PC-9 (cell line): ENCODE results near the gene ZNF674. TPM values are rescaled to one million over a fixed set of nuclear protein-coding genes. Genes with fewer than 3 reads are reported as not detected.

ENCODE experiments used
- BruUV-seq: library from RNA; stranded (reverse); fragments of 400-500 nt; replicated peaks from 2 replicates; lab custom pipeline; 2021; lab: Mats Ljungman, UMichigan
- CTCF ChIA-PET: fragments of 300-600 bp; sonication (Branson Sonifier 250); formaldehyde crosslinking; loops from one replicate; lab custom pipeline; 2022; ENCODE audit warnings: antibody characterized with exemption; lab: Charles Lee
- POLR2A ChIA-PET: fragments of 300-600 bp; sonication (Branson Sonifier 250); formaldehyde crosslinking; loops from one replicate; lab custom pipeline; 2022; ENCODE audit warnings: antibody characterized with exemption; ENCODE audit not compliant: unreplicated experiment; lab: Charles Lee
- DNase-seq, 2 experiments: peaks; one replicate each; pipeline versions ENCODE4 v3.0.0 to v3.0.0-alpha.2; 2015 to 2022; ENCODE audit warnings: mixed read lengths in 1 of 2
- H2AFZ ChIP-seq: fragments of 200-600 bp; sonication (generic); 2 replicates; pipeline ENCODE4 v1.8.1; 2017; ENCODE audit warnings: antibody characterized with exemption
- H3F3A ChIP-seq: fragments of 200-600 bp; sonication (generic); 2 replicates; pipeline ENCODE4 v1.8.1; 2017; ENCODE audit warnings: antibody characterized with exemption, mild to moderate bottlenecking, low read depth; ENCODE audit not compliant: insufficient read depth
- H3K27ac ChIP-seq: fragments of 200-600 bp; sonication (generic); 2 replicates; pipeline ENCODE4 v1.6.1; 2016; ENCODE audit warnings: mixed run types
- H3K27me3 ChIP-seq: fragments of 200-600 bp; sonication (generic); 2 replicates; pipeline ENCODE4 v1.6.1; 2016; ENCODE audit warnings: low read depth, mixed run types; ENCODE audit not compliant: insufficient read depth
- H3K36me3 ChIP-seq: fragments of 200-600 bp; sonication (generic); 2 replicates; pipeline ENCODE4 v1.6.1; 2016; ENCODE audit warnings: low read depth, mixed run types
- H3K4me1 ChIP-seq: fragments of 200-600 bp; sonication (generic); replicated peaks from 2 replicates; pipeline ENCODE4 v1.6.1; 2016; ENCODE audit warnings: mixed run types; ENCODE audit not compliant: insufficient read depth
- H3K4me2 ChIP-seq: fragments of 200-600 bp; sonication (generic); 2 replicates; pipeline ENCODE4 v1.6.1; 2017; ENCODE audit warnings: mixed run types
- H3K4me3 ChIP-seq: fragments of 200-600 bp; sonication (generic); 2 replicates; pipeline ENCODE4 v1.6.1; 2016; ENCODE audit warnings: mixed run types
- H3K79me2 ChIP-seq: fragments of 200-600 bp; sonication (generic); 2 replicates; pipeline ENCODE4 v1.6.1; 2017; ENCODE audit warnings: low read depth, mixed run types
- H3K9me2 ChIP-seq: fragments of 200-600 bp; sonication (generic); 2 replicates; pipeline ENCODE4 v1.8.1; 2017; ENCODE audit warnings: mild to moderate bottlenecking; ENCODE audit not compliant: insufficient read depth
- H3K9me3 ChIP-seq: fragments of 200-600 bp; sonication (generic); 2 replicates; pipeline ENCODE4 v1.8.1; 2016; ENCODE audit warnings: low read depth; ENCODE audit not compliant: insufficient read depth
- H4K20me1 ChIP-seq: fragments of 200-600 bp; sonication (generic); 2 replicates; pipeline ENCODE4 v1.8.1; 2017; ENCODE audit not compliant: insufficient read depth
- CTCF ChIP-seq: fragments of 200-600 bp; sonication (generic); conservative IDR thresholded peaks from 2 replicates; pipeline ENCODE4 v1.6.1; 2017; ENCODE audit warnings: mixed run types, antibody characterized with exemption, mild to moderate bottlenecking, moderate library complexity
- EZH2 ChIP-seq: fragments of 200-600 bp; sonication (generic); IDR thresholded peaks from 2 replicates; pipeline ENCODE4 v1.8.0; 2017; ENCODE audit warnings: antibody characterized with exemption, low read depth
- intact Hi-C: fragments of 100-400 bp; cut with micrococcal nuclease; formaldehyde crosslinking; loops from one replicate; pipeline ENCODE4 v1.10.0; 2022; ENCODE audit not compliant: unreplicated experiment
- total RNA-seq: library from RNA; stranded (reverse); gene quantifications from 2 replicates; pipeline ENCODE4 v1.2.3, GENCODE V29; 2021

ZNF674 gene
- total RNA-seq, 1 experiment from 2014 or later: 3.9 TPM

DNA sequence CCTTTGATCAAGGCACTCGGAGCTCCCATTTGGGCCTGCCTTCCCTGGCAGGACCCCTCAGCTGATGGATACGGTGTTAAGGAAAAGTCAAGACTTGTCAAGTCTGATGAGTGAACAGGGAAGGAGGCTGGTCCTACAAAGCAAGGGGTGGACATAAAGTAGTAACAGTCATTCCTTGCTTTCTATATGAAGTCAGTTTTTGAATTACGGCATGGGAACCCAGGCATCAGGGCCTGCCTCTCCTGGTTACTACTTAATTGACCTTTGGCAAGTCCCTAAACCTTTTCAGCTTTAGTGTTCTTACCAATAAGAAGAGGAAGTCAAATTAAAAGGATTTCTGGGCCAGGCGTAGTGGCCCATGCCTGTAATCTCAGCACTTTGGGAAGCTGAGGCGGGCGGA, 35.4 kb upstream of the ZNF674 start:
- DNase-seq: no peak
- ChIA-PET CTCF (no interaction called here), POLR2A (no interaction called here)
- H3K9me3 ChIP-seq: no peaks in the 10 kb centered on the region
- no peaks in the 10 kb centered on the region for H3K27me3 ChIP-seq
- H3K36me3 ChIP-seq: no peaks in the 10 kb centered on the region
- no peaks in the 10 kb centered on the region for H3K79me2 ChIP-seq
- no peaks in the 10 kb centered on the region for H3K9me2 ChIP-seq
- intact Hi-C loops: no loop called here
- no peaks in the 10 kb centered on the region for H4K20me1 ChIP-seq
- no peak overlapping the region for H3K4me3 ChIP-seq
- H3F3A ChIP-seq: no peaks in the 10 kb centered on the region
- no peak overlapping the region for H3K27ac ChIP-seq
- TF ChIP-seq EZH2 (no peak), CTCF (no peak)
- H3K4me2 ChIP-seq: no peak overlapping the region
- H2AFZ ChIP-seq: no peak overlapping the region
- no TSS peak for BruUV-seq
- no peaks in the 10 kb centered on the region for H3K4me1 ChIP-seq

DNA sequence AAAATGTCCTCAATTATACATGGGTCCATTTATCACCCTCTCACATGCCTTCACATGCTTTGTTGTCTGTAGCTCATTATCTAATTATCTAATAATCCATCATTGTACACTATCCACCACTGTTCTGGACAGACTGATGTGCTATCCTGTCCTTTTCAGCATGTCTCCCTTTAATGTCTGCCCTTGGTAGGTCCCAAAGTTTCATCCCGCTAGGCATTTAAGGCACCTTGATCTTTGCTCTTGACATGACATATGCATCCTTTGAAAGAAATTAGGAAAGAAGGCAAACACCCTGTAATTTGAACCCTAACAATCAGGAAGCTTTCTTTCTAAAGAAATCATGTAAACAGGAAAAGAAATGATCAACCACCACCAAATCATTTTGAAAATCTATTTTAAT, 34.0 kb upstream of the ZNF674 start:
- Histone ChIP-seq H3K27me3 (no peaks in the 10 kb centered on the region), H2AFZ (no peak overlapping the region), H4K20me1 (no peaks in the 10 kb centered on the region), H3K79me2 (no peaks in the 10 kb centered on the region), H3F3A (no peaks in the 10 kb centered on the region), H3K4me3 (no peak overlapping the region), H3K4me1 (no peaks in the 10 kb centered on the region), H3K36me3 (no peaks in the 10 kb centered on the region), H3K4me2 (no peak overlapping the region), H3K27ac (no peak overlapping the region), H3K9me3 (no peaks in the 10 kb centered on the region), H3K9me2 (no peaks in the 10 kb centered on the region)
- TF ChIP-seq EZH2: no peak
- TF ChIP-seq CTCF: no peak
- ChIA-PET POLR2A (no interaction called here), CTCF (no interaction called here)
- DNase-seq: no peak
- BruUV-seq: no TSS peak
- intact Hi-C loops: no loop called here

DNA sequence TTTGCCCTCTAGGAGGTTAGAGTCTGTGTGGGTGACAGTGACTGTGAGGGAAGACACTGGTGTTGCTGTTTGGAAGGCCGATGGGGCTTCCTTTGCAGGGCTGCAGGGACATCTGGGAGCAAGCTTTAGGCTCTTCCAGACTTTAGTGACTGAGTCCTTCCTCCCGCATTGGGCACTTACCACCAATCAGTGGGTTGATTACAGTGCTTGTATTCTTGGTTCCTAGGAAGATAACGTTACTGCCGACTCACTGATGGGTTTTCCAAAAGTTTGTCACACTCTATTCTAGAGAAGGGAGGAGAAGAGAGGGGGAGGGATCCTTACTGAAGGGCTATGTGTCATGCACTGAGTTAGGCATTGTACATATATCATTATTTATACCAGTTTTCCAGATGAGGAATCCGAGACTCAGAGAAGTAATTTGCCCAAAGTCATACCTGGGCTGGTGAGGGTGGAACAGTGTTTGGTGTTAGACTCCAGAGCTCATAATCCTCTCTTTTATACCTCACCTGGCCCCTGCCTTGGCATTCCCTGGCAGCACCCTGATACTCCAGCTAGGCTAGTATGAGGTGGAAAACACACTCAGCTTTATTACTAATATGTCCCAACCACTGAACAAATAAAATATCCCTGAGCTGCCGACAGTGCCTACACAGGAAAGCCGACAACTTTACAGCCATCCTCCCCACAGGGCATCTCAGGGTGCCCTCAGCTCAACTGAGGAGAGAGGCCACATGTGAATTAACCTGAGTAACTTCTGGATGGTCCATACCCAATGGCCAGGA, 32.2 kb upstream of the ZNF674 start:
- H3K4me1 ChIP-seq: no peaks in the 10 kb centered on the region
- no TSS peak for BruUV-seq
- no peaks in the 10 kb centered on the region for H4K20me1 ChIP-seq
- H3K9me3 ChIP-seq: no peaks in the 10 kb centered on the region
- no peaks in the 10 kb centered on the region for H3K79me2 ChIP-seq
- DNase-seq: no peak
- no peaks in the 10 kb centered on the region for H3K9me2 ChIP-seq
- H2AFZ ChIP-seq: no peak overlapping the region
- H3K4me3 ChIP-seq: no peak overlapping the region
- no peaks in the 10 kb centered on the region for H3F3A ChIP-seq
- H3K4me2 ChIP-seq: no peak overlapping the region
- ChIA-PET POLR2A (no interaction called here), CTCF (no interaction called here)
- TF ChIP-seq CTCF: no peak
- TF ChIP-seq EZH2: no peak
- no peaks in the 10 kb centered on the region for H3K36me3 ChIP-seq
- H3K27me3 ChIP-seq: no peaks in the 10 kb centered on the region
- intact Hi-C loops: no loop called here
- no peak overlapping the region for H3K27ac ChIP-seq
